Lower lobe of right lung (tissue), 2 donors: ENCODE data around the gene ABHD16A. TPM values are rescaled to one million over a fixed set of nuclear protein-coding genes. Genes with fewer than 3 reads are reported as not detected.

ENCODE experiments used
- ATAC-seq, 2 donors: fragments of 200-7000 bp; cut with Tn5 transposase; one replicate each; pipeline ENCODE4 v1.9.1; 2020 to 2022; ENCODE audit warnings: mild to moderate bottlenecking in 2 of 2, moderate library complexity in 2 of 2
- DNase-seq: peaks from one replicate; pipeline ENCODE4 v3.0.0-alpha.2; 2020
- H3K27ac ChIP-seq: fragments of 200-600 bp; one replicate; pipeline ENCODE4 v1.8.0; 2022
- H3K27me3 ChIP-seq: fragments of 200-600 bp; one replicate; pipeline ENCODE4 v1.8.0; 2022; ENCODE audit warnings: low read depth
- H3K36me3 ChIP-seq: fragments of 200-600 bp; one replicate; pipeline ENCODE4 v1.8.0; 2022; ENCODE audit warnings: mild to moderate bottlenecking
- H3K4me1 ChIP-seq: fragments of 200-600 bp; one replicate; pipeline ENCODE4 v1.8.0; 2022
- H3K4me3 ChIP-seq: fragments of 200-600 bp; one replicate; pipeline ENCODE4 v1.8.0; 2022; ENCODE audit warnings: mild to moderate bottlenecking
- H3K9me3 ChIP-seq: fragments of 200-600 bp; one replicate; pipeline ENCODE4 v1.8.0; 2022
- CTCF ChIP-seq: fragments of 200-600 bp; IDR thresholded peaks from one replicate; pipeline ENCODE4 v1.8.0; 2022; ENCODE audit warnings: antibody characterized with exemption, mild to moderate bottlenecking
- intact Hi-C: fragments of 100-400 bp; cut with DNase I; formaldehyde crosslinking; loops from one replicate; pipeline ENCODE4 v1.11.0; 2022
- total RNA-seq: library from RNA; stranded (reverse); fragmentation: NEBNext Ultra II Directional; extraction: Animal tissue kit (Norgen Biotek cat#: 25700); gene quantifications from one replicate; pipeline ENCODE4 v1.2.1, GENCODE V29; 2021
- donor health status: DM: no; HTN: yes; CAD: no; lungs with severe emphysema.

The ABHD16A gene
- total RNA-seq, 1 donor from 2014 or later: 56.4 TPM

- ATAC-seq: peak; percentile 89 to 90
- peaks cover 42% of the 10 kb centered on the region for H3K36me3 ChIP-seq
- H3K4me1 ChIP-seq: peaks cover 60% of the 10 kb centered on the region
- H3K4me3 ChIP-seq: peak within 1 kb of the TSS; percentile 96
- no peaks in the 10 kb centered on the region for H3K9me3 ChIP-seq
- H3K27me3 ChIP-seq: no peaks in the 10 kb centered on the region
- no peak for TF ChIP-seq CTCF
- intact Hi-C loops: no loop called here
- peak within 1 kb of the TSS; percentile 90 for H3K27ac ChIP-seq
- peak; percentile 93 for DNase-seq
Observed at GRCh38 chr6:31660381-31661261, 42.5 kb downstream of the ABHD16A start, which contains the start of gene C6orf47. Gene C6orf47 (minus strand): TSS chr6:31660778. CDS start chr6:31659947, 831 bp downstream.

- H3K4me1 ChIP-seq: peaks cover 60% of the 10 kb centered on the region
- peak overlapping the region; percentile 90 for H3K27ac ChIP-seq
- no peaks in the 10 kb centered on the region for H3K27me3 ChIP-seq
- no peak for TF ChIP-seq CTCF
- intact Hi-C loops: no loop called here
- ATAC-seq: peak; percentile 51 to 68
- H3K36me3 ChIP-seq: peaks cover 45% of the 10 kb centered on the region
- DNase-seq: no peak
- no peaks in the 10 kb centered on the region for H3K9me3 ChIP-seq
- peak overlapping the region; percentile 96 for H3K4me3 ChIP-seq
Observed at GRCh38 chr6:31659649-31660380, 43.3 kb downstream of the ABHD16A start.

GRCh38 chr6:31658983-31659648, 44.0 kb downstream of the ABHD16A start:
- no peak for ATAC-seq
- TF ChIP-seq CTCF: no peak
- H3K27ac ChIP-seq: peak overlapping the region; percentile 90
- DNase-seq: no peak
- intact Hi-C loops: no loop called here
- H3K36me3 ChIP-seq: peaks cover 45% of the 10 kb centered on the region
- H3K27me3 ChIP-seq: no peaks in the 10 kb centered on the region
- H3K9me3 ChIP-seq: no peaks in the 10 kb centered on the region
- peak overlapping the region; percentile 96 for H3K4me3 ChIP-seq
- peaks cover 56% of the 10 kb centered on the region for H3K4me1 ChIP-seq

- intact Hi-C loops: no loop called here
- no peak for DNase-seq
- no peaks in the 10 kb centered on the region for H3K27me3 ChIP-seq
- H3K27ac ChIP-seq: peak overlapping the region; percentile 6
- peaks cover 38% of the 10 kb centered on the region for H3K36me3 ChIP-seq
- no peaks in the 10 kb centered on the region for H3K9me3 ChIP-seq
- peak overlapping the region; percentile 3 for H3K4me3 ChIP-seq
- H3K4me1 ChIP-seq: peaks cover 56% of the 10 kb centered on the region
- no peak for ATAC-seq
- TF ChIP-seq CTCF: no peak
Observed at GRCh38 chr6:31658158-31658688, 44.9 kb downstream of the ABHD16A start.
